ENCODE results near the gene CCDC33.

Gene CCDC33

GRCh38 chr15:74233373-74233772 lies 2.8 kb upstream of the CCDC33 start:
- DNase-seq, result no peak

GRCh38 chr15:74233851-74234597 lies 2.1 kb upstream of the CCDC33 start:
- DNase-seq, result no peak

GRCh38 chr15:74234598-74234875 lies 1.6 kb upstream of the CCDC33 start:
- DNase-seq, result no peak

- DNase-seq, result no peak
Measured at GRCh38 chr15:74239051-74239705, 3.1 kb downstream of the CCDC33 start.

- DNase-seq, result no peak
Measured at GRCh38 chr15:74240002-74240568, 4.0 kb downstream of the CCDC33 start.

- DNase-seq, result no peak
Measured at GRCh38 chr15:74240897-74241614, 4.9 kb downstream of the CCDC33 start.

GRCh38 chr15:74242441-74243185 lies 6.5 kb downstream of the CCDC33 start:
- DNase-seq, result no peak

- DNase-seq, result no peak
Measured at GRCh38 chr15:74243431-74243830, 7.3 kb downstream of the CCDC33 start.

GRCh38 chr15:74244822-74245341 lies 8.8 kb downstream of the CCDC33 start:
- DNase-seq, result no peak

- peak in 1 of 2 donors; percentile 33 for DNase-seq
Measured at GRCh38 chr15:74245342-74245931, 9.3 kb downstream of the CCDC33 start.

- DNase-seq, result no peak
Measured at GRCh38 chr15:74250266-74250665, 14.1 kb downstream of the CCDC33 start.

GRCh38 chr15:74251131-74251811 lies 15.1 kb downstream of the CCDC33 start:
- DNase-seq, result no peak

- no peak for DNase-seq
Measured at GRCh38 chr15:74252291-74252690, 16.2 kb downstream of the CCDC33 start.

- no peak for DNase-seq
Measured at GRCh38 chr15:74252721-74253120, 16.6 kb downstream of the CCDC33 start.

- no peak for DNase-seq
Measured at GRCh38 chr15:74253211-74253921, 17.2 kb downstream of the CCDC33 start.

GRCh38 chr15:74257105-74257504 lies 21.0 kb downstream of the CCDC33 start:
- DNase-seq, result no peak

GRCh38 chr15:74257623-74258022 lies 21.5 kb downstream of the CCDC33 start:
- no peak for DNase-seq

- DNase-seq, result no peak
Measured at GRCh38 chr15:74258456-74259291, 22.5 kb downstream of the CCDC33 start.

- DNase-seq, result no peak
Measured at GRCh38 chr15:74259292-74259648, 23.1 kb downstream of the CCDC33 start.

All from stimulated activated CD4-positive, alpha-beta T cell treated with anti-CD3 and anti-CD28 coated beads, Interleukin-2, amount 100 ng/mL, for 24 hours (primary cell).